Measurements from ENCODE around the gene ACAA1. TPM values are rescaled to one million over a fixed set of nuclear protein-coding genes. Genes with fewer than 3 reads are reported as not detected.

Gene ACAA1
- total RNA-seq, 1 experiment from 2014 or later, result 52.0 TPM

Other genes starting within 250 kb of the ACAA1 start
- 5.7 TPM for gene VILL, start 146.3 kb downstream of the ACAA1 start, total RNA-seq (2021; ENCODE audit: unreplicated experiment)
- gene PLCD1, start 107.5 kb downstream of the ACAA1 start, total RNA-seq (2021; ENCODE audit: unreplicated experiment), result 1.8 TPM
- gene DLEC1, start 97.9 kb downstream of the ACAA1 start, total RNA-seq (2021; ENCODE audit: unreplicated experiment), result not detected
- gene MYD88, start 1.5 kb upstream of the ACAA1 start, total RNA-seq (2021; ENCODE audit: unreplicated experiment), result 32.7 TPM
- gene OXSR1, start 28.4 kb upstream of the ACAA1 start, total RNA-seq (2021; ENCODE audit: unreplicated experiment), result 33.2 TPM
- 0.33 TPM for gene SLC22A13, start 128.7 kb upstream of the ACAA1 start, total RNA-seq (2021; ENCODE audit: unreplicated experiment)
- 0.13 TPM for gene SLC22A14, start 145.2 kb upstream of the ACAA1 start, total RNA-seq (2021; ENCODE audit: unreplicated experiment)
- 6.6 TPM for gene XYLB, start 209.7 kb upstream of the ACAA1 start, total RNA-seq (2021; ENCODE audit: unreplicated experiment)